WERI-Rb-1 (cell line): ENCODE measurements around the gene MAT2B.
A peak's percentile ranks its signal among the peaks of the same experiment; 100 is the strongest.

Experiments
- DNase-seq: peaks from one replicate; pipeline ENCODE4 v3.0.0-alpha.2; 2020
- H3K27ac ChIP-seq: fragments of 250-450 bp; sonication (Bioruptor Pico); 2 replicates; pipeline ENCODE4 v1.5.1; 2020; ENCODE audit warnings: mild to moderate bottlenecking, moderate library complexity
- H3K27me3 ChIP-seq: fragments of 250-450 bp; sonication (Bioruptor Pico); 2 replicates; pipeline ENCODE4 v1.5.1; 2021; ENCODE audit warnings: mild to moderate bottlenecking, low read depth, moderate library complexity; ENCODE audit not compliant: insufficient read depth, severe bottlenecking
- H3K36me3 ChIP-seq: fragments of 250-450 bp; sonication (Bioruptor Pico); 2 replicates; pipeline ENCODE4 v1.5.1; 2020; ENCODE audit warnings: mild to moderate bottlenecking, moderate library complexity
- H3K4me3 ChIP-seq: 2 replicates; pipeline ENCODE4 v1.5.1; 2011; ENCODE audit warnings: low read depth, mild to moderate bottlenecking, control low read depth, low read length
- H3K9me3 ChIP-seq: fragments of 250-450 bp; sonication (Bioruptor Pico); 2 replicates; pipeline ENCODE4 v1.5.1; 2021; ENCODE audit warnings: mild to moderate bottlenecking, moderate library complexity; ENCODE audit not compliant: severe bottlenecking
- CTCF ChIP-seq: IDR thresholded peaks from 2 replicates; pipeline ENCODE4 v1.5.1; 2011; ENCODE audit warnings: low read depth, mild to moderate bottlenecking, control low read depth, inconsistent platforms, low read length

The MAT2B gene

GRCh38 chr5:163459819-163460561 lies 45.4 kb upstream of the MAT2B start, which contains the start of gene NUDCD2:
Gene NUDCD2 (minus strand): TSS chr5:163460102. CDS start chr5:163460050, 52 bp downstream.
- peak; percentile 31; the same call in 1 of the 2 replicates for TF ChIP-seq CTCF
- peak within 1 kb of the TSS; percentile 99 for H3K27ac ChIP-seq

GRCh38 chr5:163460562-163461171 lies 44.8 kb upstream of the MAT2B start, which contains the start of gene HMMR:
Gene HMMR (plus strand): TSS chr5:163460632. CDS start chr5:163460693, 61 bp downstream.
- TF ChIP-seq CTCF: no peak
- Histone ChIP-seq H3K4me3 (peak within 1 kb of the TSS; percentile 96), H3K9me3 (no peaks in the 10 kb centered on the region), H3K27ac (peak within 1 kb of the TSS; percentile 99), H3K36me3 (peaks cover 14% of the 10 kb centered on the region), H3K27me3 (no peaks in the 10 kb centered on the region)
- peak; percentile 75 for DNase-seq

More at GRCh38 chr5:163459819-163460561, 45.4 kb upstream of the MAT2B start, which contains the start of gene NUDCD2:
- peak; percentile 98 for DNase-seq
- no peaks in the 10 kb centered on the region for H3K27me3 ChIP-seq
- peak within 1 kb of the TSS; percentile 96 for H3K4me3 ChIP-seq
- no peaks in the 10 kb centered on the region for H3K9me3 ChIP-seq
- peaks cover 18% of the 10 kb centered on the region for H3K36me3 ChIP-seq

GRCh38 chr5:163463063-163463435 lies 42.4 kb upstream of the MAT2B start:
- Histone ChIP-seq H3K4me3 (no peak overlapping the region), H3K27ac (no peak overlapping the region), H3K36me3 (peaks cover 15% of the 10 kb centered on the region), H3K9me3 (no peaks in the 10 kb centered on the region), H3K27me3 (no peaks in the 10 kb centered on the region)
- TF ChIP-seq CTCF: no peak
- DNase-seq: no peak

GRCh38 chr5:163467682-163468081 lies 37.7 kb upstream of the MAT2B start:
- Histone ChIP-seq H3K27ac (no peak overlapping the region), H3K27me3 (no peaks in the 10 kb centered on the region), H3K9me3 (no peaks in the 10 kb centered on the region), H3K36me3 (peaks cover 46% of the 10 kb centered on the region), H3K4me3 (no peak overlapping the region)
- no peak for DNase-seq
- TF ChIP-seq CTCF: no peak

- no peak for TF ChIP-seq CTCF
- Histone ChIP-seq H3K36me3 (peaks cover 66% of the 10 kb centered on the region), H3K27ac (no peak overlapping the region), H3K27me3 (no peaks in the 10 kb centered on the region), H3K4me3 (no peak overlapping the region), H3K9me3 (no peaks in the 10 kb centered on the region)
- no peak for DNase-seq
These were observed 31.7 kb upstream of the MAT2B start for GRCh38 chr5:163473635-163474243.
